WERI-Rb-1 (cell line): ENCODE measurements around the gene CA7.

Source experiments
- DNase-seq: peaks from one replicate; pipeline ENCODE4 v3.0.0-alpha.2; 2020
- H3K27ac ChIP-seq: fragments of 250-450 bp; sonication (Bioruptor Pico); 2 replicates; pipeline ENCODE4 v1.5.1; 2020; ENCODE audit warnings: mild to moderate bottlenecking, moderate library complexity
- H3K27me3 ChIP-seq: fragments of 250-450 bp; sonication (Bioruptor Pico); 2 replicates; pipeline ENCODE4 v1.5.1; 2021; ENCODE audit warnings: mild to moderate bottlenecking, low read depth, moderate library complexity; ENCODE audit not compliant: insufficient read depth, severe bottlenecking
- H3K36me3 ChIP-seq: fragments of 250-450 bp; sonication (Bioruptor Pico); 2 replicates; pipeline ENCODE4 v1.5.1; 2020; ENCODE audit warnings: mild to moderate bottlenecking, moderate library complexity
- H3K4me3 ChIP-seq: 2 replicates; pipeline ENCODE4 v1.5.1; 2011; ENCODE audit warnings: low read depth, mild to moderate bottlenecking, control low read depth, low read length
- H3K9me3 ChIP-seq: fragments of 250-450 bp; sonication (Bioruptor Pico); 2 replicates; pipeline ENCODE4 v1.5.1; 2021; ENCODE audit warnings: mild to moderate bottlenecking, moderate library complexity; ENCODE audit not compliant: severe bottlenecking
- CTCF ChIP-seq: IDR thresholded peaks from 2 replicates; pipeline ENCODE4 v1.5.1; 2011; ENCODE audit warnings: low read depth, mild to moderate bottlenecking, control low read depth, inconsistent platforms, low read length

CA7 gene

DNA sequence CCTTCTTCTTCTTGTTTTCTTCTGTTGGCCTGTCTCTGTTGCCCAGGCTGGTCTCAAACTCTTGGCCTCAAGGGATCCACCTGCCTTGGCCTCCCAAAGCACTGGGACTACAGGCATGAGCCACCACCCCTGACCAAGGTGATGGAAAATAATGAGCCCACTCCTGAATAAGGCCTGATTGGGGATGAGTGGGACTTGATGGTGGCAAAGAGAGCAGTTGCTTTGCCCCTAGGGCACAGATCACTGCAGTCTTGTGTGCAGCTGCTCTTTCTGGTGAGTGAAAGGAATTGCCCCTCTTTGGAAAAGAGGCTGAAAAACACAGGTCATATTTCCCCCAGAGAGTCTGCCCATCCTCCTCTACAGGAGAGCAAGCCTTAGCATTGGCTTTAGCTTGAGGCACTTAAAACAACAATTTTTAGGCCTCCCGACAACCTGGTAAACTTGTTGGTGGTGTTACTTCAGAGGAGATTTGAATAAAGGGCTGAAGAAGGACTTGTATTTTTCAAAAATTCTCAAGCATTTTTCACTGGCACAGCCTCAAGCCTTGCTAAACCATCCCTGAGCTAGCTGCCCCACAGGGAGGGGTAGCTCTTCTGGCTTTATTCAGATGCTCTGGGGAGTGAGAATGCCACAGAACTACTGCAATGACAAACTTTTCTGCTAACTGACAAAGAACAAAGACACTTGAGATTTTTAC lies 30.0 kb downstream of the CA7 start:
- Histone ChIP-seq H3K27me3 (no peaks in the 10 kb centered on the region), H3K36me3 (no peaks in the 10 kb centered on the region), H3K4me3 (no peak overlapping the region), H3K27ac (no peak overlapping the region), H3K9me3 (no peaks in the 10 kb centered on the region)
- TF ChIP-seq CTCF = no peak
- no peak for DNase-seq

DNA sequence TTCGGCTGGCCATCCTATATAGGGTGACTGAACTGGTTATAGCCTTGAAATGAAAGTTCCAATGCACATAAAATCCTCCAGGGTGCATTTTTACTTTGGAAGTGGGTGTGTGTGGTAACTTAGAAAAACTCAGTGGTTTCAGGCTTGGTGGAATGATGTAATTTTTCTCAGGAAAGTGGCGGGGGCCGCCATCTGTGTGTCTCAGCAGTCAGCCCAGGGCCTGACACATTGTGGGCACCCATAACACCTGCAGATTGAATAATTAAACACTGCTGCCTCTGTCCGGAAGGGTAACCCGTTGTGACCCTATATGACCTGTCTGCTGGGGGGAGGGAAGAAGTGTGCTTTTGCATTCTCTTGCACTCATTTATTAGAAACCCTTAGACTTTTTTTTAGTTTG lies 33.9 kb downstream of the CA7 start:
- Histone ChIP-seq H3K36me3 (0 out of 2 replicates have a peak, but pooled peaks cover under 1% of the 10 kb centered on the region), H3K4me3 (no peak overlapping the region), H3K9me3 (no peaks in the 10 kb centered on the region), H3K27ac (no peak overlapping the region), H3K27me3 (no peaks in the 10 kb centered on the region)
- DNase-seq = no peak
- no peak for TF ChIP-seq CTCF

DNA sequence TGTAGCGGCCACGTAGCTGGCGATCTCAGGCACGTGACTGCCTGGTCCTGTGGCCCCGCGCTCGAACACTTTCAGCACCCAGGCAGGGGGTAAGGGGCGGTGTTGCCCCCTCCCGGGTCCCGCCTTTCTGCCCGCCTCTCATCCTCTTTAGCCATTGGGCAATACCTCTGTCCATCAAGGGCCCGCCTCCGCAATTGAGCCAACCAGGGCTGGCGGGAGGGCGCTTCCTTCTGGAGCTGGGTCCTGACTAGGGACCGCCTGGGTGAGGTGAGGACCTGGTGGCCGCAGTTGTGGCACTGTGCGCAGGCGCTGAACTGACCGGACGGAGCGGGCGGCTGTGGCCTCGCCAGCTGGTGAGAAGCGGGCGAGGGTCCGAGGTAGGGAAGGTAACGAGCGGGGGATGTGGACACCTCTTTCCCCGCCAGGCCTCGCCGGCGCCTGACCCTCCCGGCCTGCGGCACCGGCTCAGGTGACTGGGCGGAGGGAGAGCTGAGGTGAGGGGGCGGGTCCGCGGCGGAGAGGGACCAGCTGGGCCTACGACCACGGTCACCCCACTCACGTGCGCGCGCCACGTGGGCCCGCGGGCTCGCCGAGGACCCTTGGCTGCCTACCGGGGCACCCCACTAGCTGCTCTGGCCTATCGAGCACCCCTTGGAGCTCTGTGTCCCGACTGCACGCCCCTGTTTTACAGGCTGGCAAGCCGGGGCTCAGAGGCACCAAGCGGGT lies 36.2 kb downstream of the CA7 start, which contains the start of gene PDP2:
TSS of gene PDP2 (plus strand) at position 228 of the 726 bp plus-strand sequence. CDS start 3,770 bp downstream, outside the sequence.
- Histone ChIP-seq H3K9me3 (no peaks in the 10 kb centered on the region), H3K27ac (peak within 1 kb of the TSS; percentile 73)

DNA sequence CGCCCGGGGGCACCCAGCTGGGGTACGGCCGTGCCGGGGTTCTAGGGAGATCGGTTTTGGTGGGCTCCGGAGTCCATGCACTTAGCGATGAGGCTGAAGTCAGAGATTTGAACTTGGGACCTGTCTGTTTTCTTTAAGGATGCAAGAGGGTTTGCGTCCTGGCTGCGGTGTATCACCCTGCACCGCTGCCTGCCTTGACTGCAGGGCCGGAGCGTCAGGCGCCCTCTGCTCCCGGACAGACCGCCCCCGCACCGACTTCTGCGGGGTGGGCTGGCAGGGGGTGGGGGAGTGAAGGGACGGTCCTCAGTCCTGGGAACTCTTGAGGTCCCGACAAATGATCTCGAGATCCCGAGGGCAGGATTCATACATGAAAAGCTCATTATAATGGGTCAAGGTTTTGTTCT lies 36.8 kb downstream of the CA7 start:
- Histone ChIP-seq H3K9me3 (no peaks in the 10 kb centered on the region), H3K27ac (peak overlapping the region; percentile 73), H3K36me3 (peaks cover 28% of the 10 kb centered on the region), H3K4me3 (peak overlapping the region; percentile 63), H3K27me3 (no peaks in the 10 kb centered on the region)
- no peak for TF ChIP-seq CTCF
- DNase-seq = no peak

More for the DNA sequence above, 36.2 kb downstream of the CA7 start, which contains the start of gene PDP2:
- no peak for TF ChIP-seq CTCF
- Histone ChIP-seq H3K27me3 (no peaks in the 10 kb centered on the region), H3K36me3 (peaks cover 22% of the 10 kb centered on the region), H3K4me3 (peak within 1 kb of the TSS; percentile 63)
- peak; percentile 98 for DNase-seq

DNA sequence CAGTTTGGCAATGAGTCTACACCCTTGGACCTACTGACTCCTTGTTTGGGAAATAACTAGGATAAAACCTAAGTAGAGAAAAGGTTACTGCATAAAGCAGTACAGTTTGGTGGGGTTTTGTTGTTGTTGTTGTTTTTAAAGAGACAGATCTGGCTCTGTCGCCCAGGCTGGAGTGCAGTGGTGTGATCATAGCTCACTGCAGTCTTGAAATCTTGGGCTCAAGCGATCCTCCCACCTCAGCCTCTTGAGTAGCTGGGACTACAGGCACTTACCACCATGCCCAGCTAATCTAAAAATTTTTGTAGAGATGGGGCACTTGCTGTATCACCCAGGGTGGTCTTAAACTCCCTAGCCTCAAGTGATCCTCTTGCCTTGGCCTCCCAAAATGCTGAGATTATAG lies 37.3 kb downstream of the CA7 start:
- Histone ChIP-seq H3K27ac (no peak overlapping the region), H3K9me3 (no peaks in the 10 kb centered on the region), H3K4me3 (no peak overlapping the region; the same call in 1 of the 2 replicates), H3K36me3 (peaks cover 30% of the 10 kb centered on the region), H3K27me3 (no peaks in the 10 kb centered on the region)
- TF ChIP-seq CTCF = no peak
- no peak for DNase-seq
